H1 (cell line): ENCODE measurements around the gene ZNF284. TPM values are rescaled to one million over a fixed set of nuclear protein-coding genes. Genes with fewer than 3 reads are reported as not detected.

Experiments
- ASH2L ChIP-seq: fragments of 200-600, 300-600 bp; sonication (generic); IDR thresholded peaks from one replicate; pipeline ENCODE4 v1.7.1; 2017; ENCODE audit warnings: low read length
- CBX8 ChIP-seq: fragments of 300-800, 300-1000 bp; sonication (generic); IDR thresholded peaks from 2 replicates; pipeline ENCODE4 v1.7.1; 2016; ENCODE audit warnings: low read depth, low read length, borderline replicate concordance
- CEBPB ChIP-seq: IDR thresholded peaks from 2 replicates; pipeline ENCODE4 v1.6.1; 2012; ENCODE audit warnings: low read depth, low read length
- E2F6 ChIP-seq: IDR thresholded peaks from 2 replicates; pipeline ENCODE4 v1.6.1; 2012; ENCODE audit warnings: inconsistent platforms
- EGR1 ChIP-seq: IDR thresholded peaks from 2 replicates; pipeline ENCODE4 v1.6.1; 2011; ENCODE audit warnings: low read depth, low read length, borderline replicate concordance
- POU5F1 ChIP-seq: IDR thresholded peaks from 2 replicates; pipeline ENCODE4 v1.6.1; 2011; ENCODE audit warnings: low read depth, mild to moderate bottlenecking, low read length, moderate library complexity
- SAP30 ChIP-seq: fragments of 300-600 bp; sonication (generic); IDR thresholded peaks from 2 replicates; pipeline ENCODE4 v1.7.1; 2012; ENCODE audit warnings: low read length, moderate library complexity, mild to moderate bottlenecking, inconsistent platforms; ENCODE audit not compliant: insufficient read depth, insufficient replicate concordance
- polyA plus RNA-seq, 7 experiments: library from polyadenylated mRNA; depleted of rRNA in 3 of 7; stranded (reverse) in 5 of 7; unstranded in 2 of 7; fragments of >200 nt in 5 of 7; fragments of 200-250 nt in 2 of 7; gene quantifications; 1 replicate in 5 of 7; 2 replicates in 1 of 7; 4 replicates in 1 of 7; pipeline versions ENCODE4 v1.2.1 to v1.2.3, GENCODE V29; 2011 to 2013; ENCODE audit warnings: missing spikeins in 2 of 7, mixed read lengths in 2 of 7
- total RNA-seq: library from RNA; stranded (reverse); fragmentation: NEBNext Ultra II Directional; extraction: Animal tissue kit (Norgen Biotek cat#: 25700); gene quantifications from 2 replicates; pipeline ENCODE4 v1.2.1, GENCODE V29; 2021

ZNF284 gene
- total and polyA plus RNA-seq, 2 of the 8 experiments (the other 6 are each of a cell fraction or from before 2014, with no cell fraction given): 1.1 to 3.4 TPM

DNA sequence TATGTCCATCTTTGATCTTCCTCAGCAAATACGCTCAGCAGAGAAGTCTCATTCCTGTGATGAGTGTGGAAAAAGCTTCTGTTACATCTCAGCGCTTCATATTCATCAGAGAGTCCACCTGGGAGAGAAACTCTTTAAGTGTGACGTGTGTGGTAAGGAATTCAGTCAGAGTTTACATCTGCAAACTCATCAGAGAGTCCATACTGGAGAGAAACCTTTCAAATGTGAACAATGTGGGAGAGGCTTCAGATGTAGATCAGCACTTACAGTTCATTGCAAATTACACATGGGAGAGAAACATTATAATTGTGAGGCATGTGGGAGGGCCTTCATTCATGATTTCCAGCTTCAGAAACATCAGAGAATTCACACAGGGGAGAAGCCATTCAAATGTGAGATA lies 5.7 kb upstream of the ZNF284 start (continued):
- TF ChIP-seq ASH2L: no peak
- no peak for TF ChIP-seq E2F6
- no peak for TF ChIP-seq CBX8
- no peak for TF ChIP-seq EGR1
- no peak for TF ChIP-seq SAP30
- no peak for TF ChIP-seq POU5F1
- TF ChIP-seq CEBPB: no peak
- TF ChIP-seq, all 59 proteins: peak for 0
